Peyer's patch (tissue), 4 donors: ENCODE measurements around the gene HES5.

Experiments
- CTCF ChIP-seq, 6 experiments: fragments of 450-650 bp in 4 of 6; fragments of 200-600 bp in 2 of 6; sonication (generic) in 1 of 6; IDR thresholded peaks; one replicate each; pipeline ENCODE4 v1.5.1; 2017 to 2019; ENCODE audit warnings: antibody characterized with exemption in 6 of 6, mild to moderate bottlenecking in 3 of 6, moderate library complexity in 1 of 6
- POLR2A ChIP-seq, 2 donors: fragments of 450-650 bp; IDR thresholded peaks; one replicate each; pipeline ENCODE4 v1.5.1; 2017; ENCODE audit warnings: antibody characterized with exemption in 2 of 2, mild to moderate bottlenecking in 2 of 2, moderate library complexity in 2 of 2

GRCh38 chr1:2513939-2514652, 16.0 kb downstream of the HES5 start:
- TF ChIP-seq POLR2A (IDR thresholded peaks at IDR 0.05) (no peak), CTCF (IDR thresholded peaks at IDR 0.05) (no peak)
